PC-3 (cell line): Measurements from ENCODE around the gene CPA1. TPM values are rescaled to one million over a fixed set of nuclear protein-coding genes. Genes with fewer than 3 reads are reported as not detected.

Source experiments
- ATAC-seq: fragments of 200-7000 bp; cut with Tn5 transposase; 2 replicates; pipeline ENCODE4 v1.9.1; 2020; ENCODE audit warnings: mild to moderate bottlenecking, moderate library complexity
- BruUV-seq: library from RNA; stranded (reverse); fragments of 400-500 nt; replicated peaks from 2 replicates; lab custom pipeline; 2021; lab: Mats Ljungman, UMichigan
- CTCF ChIA-PET: fragments of 300-600 bp; sonication (Branson Sonifier 250); formaldehyde crosslinking; loops from one replicate; lab custom pipeline; 2022; ENCODE audit warnings: antibody characterized with exemption; lab: Charles Lee
- POLR2A ChIA-PET: fragments of 300-600 bp; sonication (Branson Sonifier 250); formaldehyde crosslinking; loops from one replicate; lab custom pipeline; 2022; ENCODE audit warnings: antibody characterized with exemption; ENCODE audit not compliant: unreplicated experiment; lab: Charles Lee
- DNase-seq: peaks from one replicate; pipeline ENCODE4 v3.0.0-alpha.2; 2015
- H2AFZ ChIP-seq: fragments of 300-600 bp; sonication (generic); 2 replicates; pipeline ENCODE4 v1.6.0; 2016; ENCODE audit warnings: antibody characterized with exemption, low read length
- H3F3A ChIP-seq: fragments of 300-600 bp; sonication (generic); one replicate; pipeline ENCODE4 v1.6.0; 2017; ENCODE audit warnings: antibody characterized with exemption, low read length, control low read depth, mild to moderate bottlenecking; ENCODE audit not compliant: unreplicated experiment
- H3K27ac ChIP-seq: fragments of 300-600 bp; sonication (generic); 2 replicates; pipeline ENCODE4 v1.5.1; 2016; ENCODE audit warnings: mild to moderate bottlenecking, low read length
- H3K27me3 ChIP-seq: fragments of 300-600 bp; sonication (generic); 2 replicates; pipeline ENCODE4 v1.6.1; 2016; ENCODE audit warnings: low read length, mixed read lengths
- H3K36me3 ChIP-seq: fragments of 300-600 bp; sonication (generic); 2 replicates; pipeline ENCODE4 v1.6.1; 2016; ENCODE audit warnings: low read depth, mixed run types, low read length, mixed read lengths
- H3K4me1 ChIP-seq: fragments of 300-600 bp; sonication (generic); 2 replicates; pipeline ENCODE4 v1.5.1; 2016; ENCODE audit warnings: low read length; ENCODE audit not compliant: insufficient read depth
- H3K4me2 ChIP-seq: fragments of 300-600 bp; sonication (generic); 2 replicates; pipeline ENCODE4 v1.6.0; 2016; ENCODE audit warnings: low read length
- H3K4me3 ChIP-seq: fragments of 300-600 bp; sonication (generic); 2 replicates; pipeline ENCODE4 v1.5.1; 2016; ENCODE audit warnings: mild to moderate bottlenecking, low read length, mixed read lengths
- H3K79me2 ChIP-seq: fragments of 300-600 bp; sonication (generic); 2 replicates; pipeline ENCODE4 v1.6.1; 2017; ENCODE audit warnings: low read length, mixed read lengths
- H3K9ac ChIP-seq: fragments of 300-600 bp; sonication (generic); 2 replicates; pipeline ENCODE4 v1.6.0; 2016; ENCODE audit warnings: mild to moderate bottlenecking, low read length
- H3K9me2 ChIP-seq: fragments of 300-600 bp; sonication (generic); replicated peaks from 2 replicates; pipeline ENCODE4 v1.6.1; 2016; ENCODE audit warnings: mixed run types, low read length, mixed read lengths
- H3K9me3 ChIP-seq: fragments of 300-600 bp; sonication (generic); 2 replicates; pipeline ENCODE4 v1.6.1; 2016; ENCODE audit warnings: low read length, mixed read lengths
- H4K20me1 ChIP-seq: fragments of 300-600 bp; sonication (generic); 2 replicates; pipeline ENCODE4 v1.6.1; 2016; ENCODE audit warnings: low read length, mixed read lengths
- CTCF ChIP-seq: fragments of 300-600 bp; sonication (generic); conservative IDR thresholded peaks from 2 replicates; pipeline ENCODE4 v1.5.1; 2017; ENCODE audit warnings: antibody characterized with exemption, low read depth, mild to moderate bottlenecking, low read length
- EZH2 ChIP-seq: fragments of 300-600 bp; sonication (generic); IDR thresholded peaks from one replicate; pipeline ENCODE4 v1.6.1; 2017; ENCODE audit warnings: antibody characterized with exemption, mild to moderate bottlenecking, low read length; ENCODE audit not compliant: unreplicated experiment
- EZH2phosphoT487 ChIP-seq: fragments of 300-600 bp; sonication (generic); IDR thresholded peaks from 2 replicates; pipeline ENCODE4 v1.6.1; 2018; ENCODE audit warnings: mild to moderate bottlenecking, antibody characterized with exemption, low read length, borderline replicate concordance
- intact Hi-C: fragments of 100-400 bp; cut with micrococcal nuclease; formaldehyde crosslinking; loops from 2 replicates; pipeline ENCODE4 v1.9.0; 2023
- total RNA-seq: library from RNA; depleted of rRNA; stranded (reverse); fragments of >200 nt; gene quantifications from 2 replicates; pipeline ENCODE4 v1.2.3, GENCODE V29; 2014

The CPA1 gene
- total RNA-seq, 1 experiment from 2014 or later = not detected

GRCh38 chr7:130393101-130393561 is 12.8 kb downstream of the CPA1 start:
- Histone ChIP-seq H3K4me2 (no peak overlapping the region), H3K36me3 (no peaks in the 10 kb centered on the region), H3K9me2 (no peaks in the 10 kb centered on the region), H4K20me1 (no peaks in the 10 kb centered on the region), H3K9me3 (no peaks in the 10 kb centered on the region), H3K79me2 (no peaks in the 10 kb centered on the region), H3K4me3 (no peak overlapping the region), H2AFZ (no peak overlapping the region), H3K9ac (no peak overlapping the region), H3F3A (no peaks in the 10 kb centered on the region), H3K27ac (no peak overlapping the region), H3K27me3 (no peaks in the 10 kb centered on the region), H3K4me1 (no peaks in the 10 kb centered on the region)
- TF ChIP-seq CTCF (no peak), EZH2phosphoT487 (no peak), EZH2 (no peak)
- ChIA-PET POLR2A (no interaction called here), CTCF (no interaction called here)
- DNase-seq = no peak
- ATAC-seq = no peak
- no TSS peak for BruUV-seq
- intact Hi-C loops = no loop called here

- ATAC-seq (no peak), DNase-seq (no peak)
- Histone ChIP-seq H3K9ac (no peak overlapping the region), H3K4me3 (no peak overlapping the region), H3K4me2 (no peak overlapping the region), H3K27ac (no peak overlapping the region), H3K36me3 (no peaks in the 10 kb centered on the region), H3F3A (no peaks in the 10 kb centered on the region), H3K9me2 (no peaks in the 10 kb centered on the region), H3K4me1 (no peaks in the 10 kb centered on the region), H3K79me2 (no peaks in the 10 kb centered on the region), H4K20me1 (no peaks in the 10 kb centered on the region), H2AFZ (no peak overlapping the region), H3K9me3 (no peaks in the 10 kb centered on the region), H3K27me3 (no peaks in the 10 kb centered on the region)
- CTCF ChIA-PET = no interaction called here
- TF ChIP-seq CTCF = no peak
- no peak for TF ChIP-seq EZH2
- TF ChIP-seq EZH2phosphoT487 = no peak
- intact Hi-C loops = no loop called here
- POLR2A ChIA-PET = no interaction called here
- no TSS peak for BruUV-seq
Observed at GRCh38 chr7:130393841-130394411, 13.6 kb downstream of the CPA1 start.

- Histone ChIP-seq H3K4me3 (no peak overlapping the region), H3F3A (no peaks in the 10 kb centered on the region), H3K27me3 (no peaks in the 10 kb centered on the region), H4K20me1 (no peaks in the 10 kb centered on the region), H3K9me3 (no peaks in the 10 kb centered on the region), H3K9ac (no peak overlapping the region), H3K9me2 (no peaks in the 10 kb centered on the region), H3K27ac (no peak overlapping the region), H3K4me2 (no peak overlapping the region), H3K79me2 (no peaks in the 10 kb centered on the region), H3K4me1 (no peaks in the 10 kb centered on the region), H2AFZ (no peak overlapping the region), H3K36me3 (no peaks in the 10 kb centered on the region)
- ATAC-seq (no peak), DNase-seq (no peak)
- intact Hi-C loops = no loop called here
- BruUV-seq = no TSS peak
- ChIA-PET POLR2A (no interaction called here), CTCF (no interaction called here)
- TF ChIP-seq EZH2 (no peak), CTCF (no peak), EZH2phosphoT487 (no peak)
Observed at GRCh38 chr7:130394421-130395195, 14.3 kb downstream of the CPA1 start.
